Endodermal cell (in vitro differentiated cells): ENCODE data around the gene ADAMTS2. TPM values are rescaled to one million over a fixed set of nuclear protein-coding genes. Genes with fewer than 3 reads are reported as not detected.

ENCODE experiments used
- DNase-seq: peaks from one replicate; pipeline ENCODE4 v3.0.0-alpha.2; 2017
- H3K27ac ChIP-seq: 2 replicates; pipeline ENCODE4 v1.5.1; 2013; ENCODE audit warnings: mild to moderate bottlenecking, low read depth, low read length, moderate library complexity
- H3K27me3 ChIP-seq: 2 replicates; pipeline ENCODE4 v1.6.1; 2013; ENCODE audit warnings: mild to moderate bottlenecking, low read length, moderate library complexity; ENCODE audit not compliant: insufficient read depth, control insufficient read depth, poor library complexity, severe bottlenecking
- H3K36me3 ChIP-seq: 2 replicates; pipeline ENCODE4 v1.7.0; 2013; ENCODE audit warnings: mild to moderate bottlenecking, low read length, moderate library complexity; ENCODE audit not compliant: control insufficient read depth, insufficient read depth
- H3K4me1 ChIP-seq: one replicate; pipeline ENCODE4 v1.7.0; 2013; ENCODE audit warnings: low read length; ENCODE audit not compliant: control insufficient read depth, insufficient read depth
- H3K4me3 ChIP-seq: 2 replicates; pipeline ENCODE4 v1.5.1; 2013; ENCODE audit warnings: mild to moderate bottlenecking, low read length, moderate library complexity
- H3K9ac ChIP-seq: 2 replicates; pipeline ENCODE4 v1.6.1; 2013; ENCODE audit warnings: mild to moderate bottlenecking, low read length, moderate library complexity; ENCODE audit not compliant: poor library complexity, severe bottlenecking; ENCODE audit errors: extremely low read depth
- H3K9me3 ChIP-seq: 2 replicates; pipeline ENCODE4 v1.6.1; 2013; ENCODE audit warnings: mild to moderate bottlenecking, low read length, moderate library complexity; ENCODE audit not compliant: control insufficient read depth
- H3K27ac Mint-ChIP-seq: 2 replicates; pipeline ENCODE4 v1.8.0; 2020; ENCODE audit warnings: mixed read lengths
- H3K27me3 Mint-ChIP-seq: 2 replicates; pipeline ENCODE4 v1.8.0; 2021; ENCODE audit warnings: mild to moderate bottlenecking, mixed read lengths; ENCODE audit not compliant: insufficient read depth
- H3K36me3 Mint-ChIP-seq: 2 replicates; pipeline ENCODE4 v1.8.0; 2020; ENCODE audit warnings: low read depth, mixed read lengths
- H3K4me1 Mint-ChIP-seq: 2 replicates; pipeline ENCODE4 v1.8.0; 2020; ENCODE audit warnings: mixed read lengths
- H3K4me3 Mint-ChIP-seq: 2 replicates; pipeline ENCODE4 v1.8.0; 2020; ENCODE audit warnings: mild to moderate bottlenecking, moderate library complexity, mixed read lengths
- H3K9me3 Mint-ChIP-seq: 2 replicates; pipeline ENCODE4 v1.8.0; 2020; ENCODE audit warnings: mild to moderate bottlenecking, mixed read lengths
- WGBS, 2 experiments: methylation state at CpG; one replicate each; pipeline versions ENCODE4 v1.1.5 to v1.1.7; 2013; ENCODE audit warnings: missing lambda C conversion rate in 2 of 2, mixed read lengths in 1 of 2; ENCODE audit not compliant: insufficient coverage in 1 of 2, insufficient read length in 1 of 2; 5-methylcytosine and 5-hydroxymethylcytosine counted together
- total RNA-seq, 2 donors: library from RNA; stranded (reverse); fragmentation: NEBNext Ultra II Directional in 1 of 2; extraction: Animal tissue kit (Norgen Biotek cat#: 25700) in 1 of 2; gene quantifications; 2 replicates in 1 of 2; 3 replicates in 1 of 2; pipeline ENCODE4 v1.2.1, GENCODE V29; 2021
- TF ChIP-seq, protein P1 (sequence below): fragments of 200-600 bp; sonication (generic); conservative IDR thresholded peaks from 2 replicates; pipeline ENCODE4 v1.5.0; 2021; ENCODE audit warnings: antibody characterized with exemption, mild to moderate bottlenecking

ADAMTS2 gene
- total RNA-seq, 2 donors from 2014 or later: 1.2 to 2.6 TPM

DNA sequence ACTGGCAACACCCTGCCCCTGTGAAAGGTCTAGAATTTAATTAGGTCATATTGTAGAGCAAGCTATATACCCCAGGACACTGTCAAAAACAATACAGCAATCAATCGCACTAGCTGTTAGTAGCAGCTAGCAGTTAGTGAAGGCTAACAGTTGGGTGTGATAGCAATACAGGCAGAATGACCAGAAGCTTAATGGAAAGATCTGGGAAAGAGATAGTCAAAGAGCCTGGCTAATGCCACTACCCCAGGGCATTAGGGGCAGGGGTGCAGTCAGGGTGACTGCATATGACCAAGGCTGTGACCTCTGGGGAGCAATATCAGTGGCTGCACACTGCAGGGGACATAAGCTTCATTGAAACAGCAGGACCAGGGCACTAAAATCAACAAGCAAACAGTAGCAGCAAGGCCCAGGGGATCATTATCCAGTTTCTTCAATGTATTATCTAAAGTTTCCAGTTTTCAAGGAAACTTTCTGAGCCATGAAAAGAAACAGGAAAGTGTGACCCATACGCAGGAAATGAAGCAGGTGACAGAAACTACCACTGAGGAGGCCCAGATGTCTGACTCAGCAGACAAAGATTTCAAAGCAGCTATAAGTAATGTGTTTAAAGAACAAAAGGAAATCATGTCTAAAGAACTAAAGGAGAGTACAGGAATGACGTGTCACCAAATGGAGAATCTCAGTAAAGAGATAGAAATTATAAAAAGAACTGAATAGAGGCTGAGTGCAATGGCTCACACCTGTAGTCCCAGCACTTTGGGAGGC, 202.6 kb downstream of the ADAMTS2 start:
- Histone ChIP-seq H3K9ac (no peak overlapping the region), H3K27ac (no peak overlapping the region), H3K27me3 (no peaks in the 10 kb centered on the region), H3K36me3 (no peaks in the 10 kb centered on the region), H3K4me1 (peaks cover 2% of the 10 kb centered on the region), H3K4me3 (no peak overlapping the region), H3K9me3 (no peaks in the 10 kb centered on the region)
- H3K4me3 Mint-ChIP-seq: no peak overlapping the region
- TF ChIP-seq, protein P1, sequence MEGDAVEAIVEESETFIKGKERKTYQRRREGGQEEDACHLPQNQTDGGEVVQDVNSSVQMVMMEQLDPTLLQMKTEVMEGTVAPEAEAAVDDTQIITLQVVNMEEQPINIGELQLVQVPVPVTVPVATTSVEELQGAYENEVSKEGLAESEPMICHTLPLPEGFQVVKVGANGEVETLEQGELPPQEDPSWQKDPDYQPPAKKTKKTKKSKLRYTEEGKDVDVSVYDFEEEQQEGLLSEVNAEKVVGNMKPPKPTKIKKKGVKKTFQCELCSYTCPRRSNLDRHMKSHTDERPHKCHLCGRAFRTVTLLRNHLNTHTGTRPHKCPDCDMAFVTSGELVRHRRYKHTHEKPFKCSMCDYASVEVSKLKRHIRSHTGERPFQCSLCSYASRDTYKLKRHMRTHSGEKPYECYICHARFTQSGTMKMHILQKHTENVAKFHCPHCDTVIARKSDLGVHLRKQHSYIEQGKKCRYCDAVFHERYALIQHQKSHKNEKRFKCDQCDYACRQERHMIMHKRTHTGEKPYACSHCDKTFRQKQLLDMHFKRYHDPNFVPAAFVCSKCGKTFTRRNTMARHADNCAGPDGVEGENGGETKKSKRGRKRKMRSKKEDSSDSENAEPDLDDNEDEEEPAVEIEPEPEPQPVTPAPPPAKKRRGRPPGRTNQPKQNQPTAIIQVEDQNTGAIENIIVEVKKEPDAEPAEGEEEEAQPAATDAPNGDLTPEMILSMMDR: no peak
- peaks cover 11% of the 10 kb centered on the region for H3K4me1 Mint-ChIP-seq
- DNase-seq: no peak
- no peaks in the 10 kb centered on the region for H3K27me3 Mint-ChIP-seq
- no peaks in the 10 kb centered on the region for H3K9me3 Mint-ChIP-seq
- peak overlapping the region; percentile 85 for H3K27ac Mint-ChIP-seq
- no peaks in the 10 kb centered on the region for H3K36me3 Mint-ChIP-seq
- WGBS, 2 experiments: 91 to 94% methylated on average over 3 of the region's 3 CpGs

DNA sequence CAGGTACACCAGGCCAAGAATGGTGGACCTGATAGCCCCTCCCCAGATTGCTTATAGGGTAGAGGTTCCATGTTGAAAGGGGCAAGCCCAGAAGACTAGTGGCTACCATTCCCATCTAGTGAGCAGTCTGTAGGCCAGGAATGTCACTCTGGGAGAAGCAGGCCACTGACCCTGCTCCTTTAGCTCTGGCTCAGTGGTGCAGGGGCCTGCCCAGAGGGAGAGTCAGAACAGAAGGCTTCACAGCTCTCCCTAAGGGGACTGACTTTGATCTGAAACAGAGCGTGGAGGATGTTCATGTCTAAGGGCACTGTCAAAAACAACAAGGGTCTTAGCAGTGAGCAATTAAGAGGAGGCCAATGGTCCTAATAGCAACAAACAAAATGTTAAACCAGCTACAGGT, 203.4 kb downstream of the ADAMTS2 start:
- WGBS, 2 experiments: 43 to 60% methylated on average over 1 of the region's 1 CpG
- H3K36me3 ChIP-seq: no peaks in the 10 kb centered on the region
- H3K4me3 ChIP-seq: no peak overlapping the region
- H3K9ac ChIP-seq: no peak overlapping the region
- H3K4me1 ChIP-seq: peaks cover 2% of the 10 kb centered on the region
- TF ChIP-seq, protein P1: no peak
- Mint-ChIP-seq H3K4me1 (peaks cover 11% of the 10 kb centered on the region), H3K27ac (no peak overlapping the region), H3K9me3 (no peaks in the 10 kb centered on the region), H3K36me3 (no peaks in the 10 kb centered on the region), H3K27me3 (no peaks in the 10 kb centered on the region), H3K4me3 (no peak overlapping the region)
- no peaks in the 10 kb centered on the region for H3K9me3 ChIP-seq
- no peak overlapping the region for H3K27ac ChIP-seq
- DNase-seq: no peak
- no peaks in the 10 kb centered on the region for H3K27me3 ChIP-seq

DNA sequence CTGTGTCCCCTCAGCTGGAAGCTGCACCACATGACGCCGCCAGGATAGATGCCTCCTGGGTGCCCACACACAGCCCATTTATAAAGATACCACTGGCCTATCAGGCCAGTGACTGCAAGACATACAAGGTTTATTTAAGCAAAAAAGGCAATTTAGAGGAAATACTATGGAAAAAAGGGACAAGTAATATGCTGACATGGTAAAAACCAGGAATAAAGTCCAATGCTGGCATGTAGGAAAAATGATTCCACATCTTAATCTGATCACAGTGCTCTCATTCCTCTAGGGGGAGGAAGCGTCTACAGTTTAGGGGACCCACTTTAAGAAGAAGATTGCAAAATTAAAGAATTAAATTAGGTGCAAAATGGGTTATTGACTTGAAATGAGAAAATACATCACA, 205.0 kb downstream of the ADAMTS2 start:
- no peak overlapping the region for H3K27ac Mint-ChIP-seq

More for the DNA sequence above, 205.0 kb downstream of the ADAMTS2 start:
- Mint-ChIP-seq H3K36me3 (no peaks in the 10 kb centered on the region), H3K9me3 (peaks cover 2% of the 10 kb centered on the region), H3K4me1 (peaks cover 11% of the 10 kb centered on the region), H3K27me3 (no peaks in the 10 kb centered on the region), H3K4me3 (no peak overlapping the region)
- H3K36me3 ChIP-seq: no peaks in the 10 kb centered on the region
- no peak overlapping the region for H3K27ac ChIP-seq
- TF ChIP-seq, protein P1: no peak
- 93% methylated on average over 3 of the region's 3 CpGs; no CpG with 5 or more reads in 1 of the 2 experiments for WGBS, 2 experiments
- DNase-seq: no peak
- no peaks in the 10 kb centered on the region for H3K27me3 ChIP-seq
- H3K4me3 ChIP-seq: no peak overlapping the region
- H3K9ac ChIP-seq: no peak overlapping the region
- no peaks in the 10 kb centered on the region for H3K9me3 ChIP-seq
- H3K4me1 ChIP-seq: peaks cover 2% of the 10 kb centered on the region
